Measurements from ENCODE around the gene RAB27B.
"Not testable (repeated sequence)": the region's sequence is repeated elsewhere in the genome, so short reads cannot be mapped to it uniquely, and the experiment has no call there.

Gene RAB27B

GRCh38 chr18:54815086-54815485, 13.2 kb upstream of the RAB27B start:
- no peak for DNase-seq (ENCODE audit: low spot score)

GRCh38 chr18:54820785-54821275, 7.4 kb upstream of the RAB27B start:
- DNase-seq (ENCODE audit: low spot score), result not testable (repeated sequence)

GRCh38 chr18:54822872-54823845, 5.1 kb upstream of the RAB27B start:
- DNase-seq (ENCODE audit: low spot score), result no peak

GRCh38 chr18:54824761-54825160, 3.5 kb upstream of the RAB27B start:
- no peak for DNase-seq (ENCODE audit: low spot score)

GRCh38 chr18:54825601-54826344, 2.5 kb upstream of the RAB27B start:
- DNase-seq (ENCODE audit: low spot score), result no peak

- DNase-seq (ENCODE audit: low spot score), result no peak
These were observed 709 bp downstream of the RAB27B start for GRCh38 chr18:54828986-54829385.

- no peak for DNase-seq (ENCODE audit: low spot score)
These were observed 1.6 kb downstream of the RAB27B start for GRCh38 chr18:54829856-54830255.

GRCh38 chr18:54830260-54830659, 2.0 kb downstream of the RAB27B start:
- DNase-seq (ENCODE audit: low spot score), result no peak

GRCh38 chr18:54830866-54831265, 2.6 kb downstream of the RAB27B start:
- DNase-seq (ENCODE audit: low spot score), result no peak

GRCh38 chr18:54835944-54836343, 7.7 kb downstream of the RAB27B start:
- DNase-seq (ENCODE audit: low spot score), result no peak

GRCh38 chr18:54843314-54843713, 15.0 kb downstream of the RAB27B start:
- DNase-seq (ENCODE audit: low spot score), result no peak

- no peak for DNase-seq (ENCODE audit: low spot score)
These were observed 17.5 kb downstream of the RAB27B start for GRCh38 chr18:54845787-54846186.

- DNase-seq (ENCODE audit: low spot score), result no peak
These were observed 19.8 kb downstream of the RAB27B start for GRCh38 chr18:54848121-54848520.

GRCh38 chr18:54849683-54850082, 21.4 kb downstream of the RAB27B start:
- no peak for DNase-seq (ENCODE audit: low spot score)

- DNase-seq (ENCODE audit: low spot score), result no peak
These were observed 22.3 kb downstream of the RAB27B start for GRCh38 chr18:54850598-54850997.

- DNase-seq (ENCODE audit: low spot score), result no peak
These were observed 24.8 kb downstream of the RAB27B start for GRCh38 chr18:54852780-54853675.

GRCh38 chr18:54855050-54855449, 26.8 kb downstream of the RAB27B start:
- DNase-seq (ENCODE audit: low spot score), result not testable (repeated sequence)

GRCh38 chr18:54856105-54856646, 27.9 kb downstream of the RAB27B start:
- DNase-seq (ENCODE audit: low spot score), result no peak

- DNase-seq (ENCODE audit: low spot score), result no peak
These were observed 29.2 kb downstream of the RAB27B start for GRCh38 chr18:54857499-54857898.

GRCh38 chr18:54859667-54860421, 31.6 kb downstream of the RAB27B start:
- DNase-seq (ENCODE audit: low spot score), result no peak

GRCh38 chr18:54860941-54861340, 32.7 kb downstream of the RAB27B start:
- DNase-seq (ENCODE audit: low spot score), result no peak
